ENCODE data around the gene ACAT1.
"Not testable (repeated sequence)": the region's sequence is repeated elsewhere in the genome, so short reads cannot be mapped to it uniquely, and the experiment has no call there.

Gene ACAT1

GRCh38 chr11:108117746-108118371, 3.5 kb upstream of the ACAT1 start:
- peaks cover 27% of the 10 kb centered on the region for H3K4me1 Mint-ChIP-seq
- no peaks in the 10 kb centered on the region for H3K36me3 Mint-ChIP-seq (ENCODE audit: low read depth)
- TF ChIP-seq CTCF (IDR thresholded peaks at IDR 0.05; ENCODE audit: unreplicated experiment in 3 of 3), result peak; percentile 47 to 61 (median 55)

GRCh38 chr11:108120936-108121273, 462 bp upstream of the ACAT1 start:
- not testable (repeated sequence) for H3K9me3 Mint-ChIP-seq; H3K27me3 Mint-ChIP-seq (ENCODE audit: low read depth); H3K36me3 Mint-ChIP-seq (ENCODE audit: low read depth)
- Mint-ChIP-seq H3K27ac (peak overlapping the region in 1 of 3 experiments; percentile 88), H3K4me1 (peaks cover 40% of the 10 kb centered on the region), H3K4me3 (peak overlapping the region; percentile 92 to 96 (median 94))

More at GRCh38 chr11:108117746-108118371, 3.5 kb upstream of the ACAT1 start:
- Mint-ChIP-seq H3K27ac (no peak overlapping the region), H3K9me3 (no peaks in the 10 kb centered on the region), H3K27me3 (ENCODE audit: low read depth) (no peaks in the 10 kb centered on the region), H3K4me3 (peak overlapping the region in 1 of 3 experiments; percentile 44)

GRCh38 chr11:108122166-108122628, 830 bp downstream of the ACAT1 start:
- no peak for TF ChIP-seq CTCF (IDR thresholded peaks at IDR 0.05; ENCODE audit: unreplicated experiment in 3 of 3)
- Mint-ChIP-seq H3K4me1 (peaks cover 33% of the 10 kb centered on the region), H3K27ac (peak overlapping the region; percentile 69 to 88 (median 81)), H3K27me3 (ENCODE audit: low read depth) (no peaks in the 10 kb centered on the region), H3K4me3 (peak overlapping the region; percentile 92 to 96 (median 94)), H3K9me3 (no peaks in the 10 kb centered on the region), H3K36me3 (ENCODE audit: low read depth) (peaks cover 11% of the 10 kb centered on the region)

GRCh38 chr11:108125096-108125495, 3.7 kb downstream of the ACAT1 start:
- Mint-ChIP-seq H3K4me3 (no peak overlapping the region), H3K36me3 (ENCODE audit: low read depth) (peaks cover 31% of the 10 kb centered on the region), H3K27ac (peak overlapping the region in 1 of 3 experiments; percentile 11), H3K27me3 (ENCODE audit: low read depth) (no peaks in the 10 kb centered on the region), H3K4me1 (peaks cover 33% of the 10 kb centered on the region), H3K9me3 (no peaks in the 10 kb centered on the region)
- no peak for TF ChIP-seq CTCF (IDR thresholded peaks at IDR 0.05; ENCODE audit: unreplicated experiment in 3 of 3)

GRCh38 chr11:108128772-108129171, 7.4 kb downstream of the ACAT1 start:
- no peak for TF ChIP-seq CTCF (IDR thresholded peaks at IDR 0.05; ENCODE audit: unreplicated experiment in 3 of 3)
- H3K27ac Mint-ChIP-seq, result no peak overlapping the region
- no peaks in the 10 kb centered on the region for H3K27me3 Mint-ChIP-seq (ENCODE audit: low read depth)
- H3K4me3 Mint-ChIP-seq, result no peak overlapping the region
- peaks cover 38% of the 10 kb centered on the region for H3K36me3 Mint-ChIP-seq (ENCODE audit: low read depth)
- H3K4me1 Mint-ChIP-seq, result peaks cover 14% of the 10 kb centered on the region
- no peaks in the 10 kb centered on the region for H3K9me3 Mint-ChIP-seq

GRCh38 chr11:108131993-108132392, 10.6 kb downstream of the ACAT1 start:
- Mint-ChIP-seq H3K4me3 (no peak overlapping the region), H3K4me1 (no peaks in the 10 kb centered on the region), H3K27ac (no peak overlapping the region), H3K9me3 (no peaks in the 10 kb centered on the region), H3K36me3 (ENCODE audit: low read depth) (peaks cover 40% of the 10 kb centered on the region), H3K27me3 (ENCODE audit: low read depth) (no peaks in the 10 kb centered on the region)
- no peak for TF ChIP-seq CTCF (IDR thresholded peaks at IDR 0.05; ENCODE audit: unreplicated experiment in 3 of 3)

- not testable (repeated sequence) for H3K4me1 Mint-ChIP-seq; H3K27ac Mint-ChIP-seq; H3K4me3 Mint-ChIP-seq; H3K9me3 Mint-ChIP-seq; H3K27me3 Mint-ChIP-seq (ENCODE audit: low read depth)
- peaks cover 37% of the 10 kb centered on the region for H3K36me3 Mint-ChIP-seq (ENCODE audit: low read depth)
Observed at GRCh38 chr11:108132993-108133538, 11.7 kb downstream of the ACAT1 start.
